Dedifferentiated amniotic fluid mesenchymal stem cell (primary cell): Measurements from ENCODE around the gene DBNDD2.

Experiments
- DNase-seq: peaks from one replicate; pipeline ENCODE4 v3.0.0-alpha.2; 2016; ENCODE audit errors: extremely low spot score

Gene DBNDD2

DNA sequence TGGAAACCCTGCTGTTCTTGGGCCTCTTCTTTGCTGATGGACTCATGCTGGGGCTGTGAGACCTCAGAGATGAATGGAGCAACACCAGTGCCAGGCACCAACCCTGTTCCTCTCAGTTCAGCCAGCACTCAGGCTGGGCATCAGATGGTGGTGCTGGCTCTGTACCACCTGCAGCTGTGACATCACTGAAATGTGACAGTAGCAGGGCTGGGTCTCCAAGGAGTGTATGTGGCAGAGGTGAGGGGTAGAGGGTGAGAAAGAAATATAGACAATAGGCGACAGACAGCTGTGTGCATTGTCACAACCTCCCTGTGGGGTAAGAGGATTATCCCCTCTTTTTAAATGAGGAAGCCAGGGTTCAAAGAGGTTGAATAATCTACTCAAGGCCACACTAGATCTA is 29.9 kb upstream of the DBNDD2 start, which contains the start of gene TP53TG5:
Gene TP53TG5, minus strand, starts transcription at position 135 of the 400 bp plus-strand sequence. Its CDS starts 89 bp downstream, at position 46.
- DNase-seq = no peak

DNA sequence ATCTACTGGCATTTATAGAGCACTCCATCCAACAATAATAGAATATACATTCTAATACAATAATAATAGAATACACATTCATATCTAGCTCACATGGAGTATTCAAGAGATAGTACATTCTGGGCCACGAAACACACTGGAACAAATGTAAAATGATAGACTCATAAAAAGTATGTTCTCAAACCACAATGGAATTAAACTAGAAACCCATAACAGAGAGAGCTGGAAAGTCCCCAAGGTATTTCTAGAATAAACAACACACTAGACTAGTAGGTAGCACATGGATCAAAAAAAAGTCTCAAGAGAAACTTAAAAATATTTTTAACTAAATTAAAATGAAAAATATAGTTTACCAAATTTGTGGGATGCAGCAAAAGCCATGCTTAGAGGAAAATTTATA is 20.8 kb upstream of the DBNDD2 start:
- no peak for DNase-seq

DNA sequence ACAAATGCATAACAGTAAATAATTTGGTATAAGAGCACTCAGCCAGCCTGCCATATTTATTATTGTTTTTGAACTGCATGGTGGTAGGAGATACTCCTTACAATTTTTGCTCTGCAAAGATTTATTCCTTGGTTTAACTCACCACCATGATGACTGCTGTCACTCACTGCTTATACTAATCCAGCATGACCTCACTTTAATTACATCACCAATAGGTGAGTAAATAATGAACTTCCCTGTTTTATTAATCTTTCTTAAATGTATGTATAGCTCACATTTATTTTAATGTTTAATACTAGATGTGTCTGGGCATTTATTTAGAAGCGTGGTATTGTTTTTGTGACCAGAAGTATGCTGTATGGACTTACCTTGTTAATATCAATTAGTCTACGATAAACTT is 17.2 kb upstream of the DBNDD2 start:
- no peak for DNase-seq

DNA sequence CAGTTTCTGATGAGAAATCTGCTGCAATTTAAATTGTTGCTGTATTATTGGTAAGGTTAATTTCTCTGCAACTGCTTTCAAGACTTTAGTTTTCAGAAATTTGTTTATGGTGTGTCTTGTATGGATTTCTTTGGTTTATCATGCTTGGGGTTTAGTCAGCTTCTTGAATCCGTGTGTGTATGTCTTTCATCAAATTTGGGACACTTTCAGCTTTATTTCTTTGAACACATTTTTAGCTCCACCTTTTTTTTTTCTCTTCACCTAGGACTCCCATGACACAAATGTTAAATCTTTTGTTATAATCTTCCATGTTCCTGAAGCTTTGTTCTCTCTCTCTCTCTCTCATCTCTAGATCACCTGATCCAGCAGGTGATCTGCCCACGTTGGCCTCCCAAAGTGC is 16.5 kb upstream of the DBNDD2 start:
- DNase-seq = no peak

DNA sequence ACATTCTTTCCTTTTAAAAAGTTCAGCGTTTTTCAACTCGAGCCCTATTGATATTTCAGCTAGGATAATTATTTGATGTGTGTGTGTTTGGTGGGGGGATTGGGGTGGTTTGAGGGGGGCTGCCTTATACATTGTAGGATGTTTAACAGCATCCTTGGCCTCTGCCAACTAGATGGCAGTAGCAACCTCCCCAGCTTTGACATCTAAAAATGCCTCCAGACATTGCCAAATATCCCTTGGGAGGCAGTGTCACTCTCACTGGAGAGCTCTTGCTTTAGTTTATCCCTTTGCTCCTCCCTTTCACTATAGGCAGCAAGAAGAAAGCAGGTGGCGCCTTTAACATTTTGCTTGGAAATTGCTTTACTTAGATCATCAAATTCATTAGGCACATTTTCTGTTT is 15.4 kb upstream of the DBNDD2 start:
- DNase-seq = no peak

DNA sequence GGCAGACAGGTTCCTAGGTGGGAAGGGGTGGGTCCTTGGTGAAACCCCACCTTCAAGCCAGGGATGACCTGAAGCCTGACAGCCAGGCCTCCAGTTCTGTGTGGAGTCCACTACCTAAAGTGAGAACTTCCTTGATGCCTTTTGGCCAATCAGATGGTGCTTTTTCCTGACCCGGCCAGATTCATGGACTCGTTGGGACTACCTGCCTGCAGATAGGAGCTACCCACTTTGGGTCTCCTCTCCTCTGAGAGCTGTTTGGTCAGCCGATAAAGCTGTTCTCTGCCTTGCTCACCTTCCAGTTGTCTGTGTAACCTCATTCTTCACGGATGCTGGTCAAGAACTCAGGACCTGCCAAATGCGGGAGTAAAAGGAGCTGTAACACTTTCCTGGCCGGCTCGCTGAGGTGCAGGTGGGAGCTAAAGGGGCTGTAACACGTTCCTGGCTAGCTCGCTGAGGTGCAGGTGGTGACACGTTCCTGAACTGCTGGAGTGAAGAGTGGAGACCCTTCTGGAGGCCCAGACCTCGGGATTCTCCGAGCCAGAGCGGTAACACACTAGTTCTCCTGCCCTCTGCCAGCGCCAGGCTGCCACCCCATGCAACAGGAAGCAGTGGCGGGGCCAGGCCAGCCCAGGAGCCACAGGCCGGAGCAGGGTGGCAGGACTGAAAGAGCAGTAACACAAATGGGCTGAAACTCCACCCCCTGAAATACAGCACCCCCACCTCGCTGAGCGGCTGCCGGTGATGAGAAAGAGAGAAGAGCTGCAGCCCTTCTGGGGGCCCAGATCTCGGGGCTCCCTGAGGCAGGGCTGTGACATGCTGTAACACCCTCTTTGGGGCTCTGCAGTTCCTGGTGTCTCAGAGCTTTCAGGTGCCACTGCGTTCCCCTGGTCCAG is 13.6 kb upstream of the DBNDD2 start:
- DNase-seq = no peak

DNA sequence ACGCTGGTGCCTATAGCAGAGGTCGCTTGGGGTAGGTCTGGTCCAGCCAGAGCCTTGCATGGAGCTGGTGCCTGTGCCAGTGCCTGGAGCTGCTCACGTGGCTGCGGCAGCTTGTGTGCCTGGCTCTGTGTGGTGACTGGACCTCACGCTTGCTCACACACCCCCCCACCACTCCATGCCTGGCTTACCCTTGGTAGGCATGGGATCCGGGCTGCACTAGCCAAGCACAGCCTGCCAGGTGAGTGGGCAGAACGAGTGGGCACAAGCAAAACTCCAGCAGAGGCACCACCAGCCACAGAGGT is 13.0 kb upstream of the DBNDD2 start:
- DNase-seq = no peak

DNA sequence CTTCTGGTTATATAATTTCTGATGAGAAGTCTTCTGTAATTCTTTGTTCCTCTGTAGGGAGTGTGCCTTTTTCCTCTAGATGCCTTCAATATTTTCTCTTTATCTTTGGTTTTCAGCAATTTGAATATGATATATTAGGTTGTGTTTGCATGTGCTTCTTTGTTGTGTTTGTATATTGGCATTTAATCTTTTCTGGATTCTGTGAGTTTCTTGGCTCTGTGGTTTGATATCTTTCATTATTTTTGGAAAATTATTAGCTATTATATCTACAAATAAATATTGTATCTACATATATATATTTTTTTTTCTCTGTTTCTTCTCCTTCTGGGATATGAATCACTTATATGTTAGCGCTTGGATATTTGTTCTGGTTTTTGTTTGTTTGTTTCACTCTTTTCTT is 9.1 kb upstream of the DBNDD2 start:
- DNase-seq = no peak

DNA sequence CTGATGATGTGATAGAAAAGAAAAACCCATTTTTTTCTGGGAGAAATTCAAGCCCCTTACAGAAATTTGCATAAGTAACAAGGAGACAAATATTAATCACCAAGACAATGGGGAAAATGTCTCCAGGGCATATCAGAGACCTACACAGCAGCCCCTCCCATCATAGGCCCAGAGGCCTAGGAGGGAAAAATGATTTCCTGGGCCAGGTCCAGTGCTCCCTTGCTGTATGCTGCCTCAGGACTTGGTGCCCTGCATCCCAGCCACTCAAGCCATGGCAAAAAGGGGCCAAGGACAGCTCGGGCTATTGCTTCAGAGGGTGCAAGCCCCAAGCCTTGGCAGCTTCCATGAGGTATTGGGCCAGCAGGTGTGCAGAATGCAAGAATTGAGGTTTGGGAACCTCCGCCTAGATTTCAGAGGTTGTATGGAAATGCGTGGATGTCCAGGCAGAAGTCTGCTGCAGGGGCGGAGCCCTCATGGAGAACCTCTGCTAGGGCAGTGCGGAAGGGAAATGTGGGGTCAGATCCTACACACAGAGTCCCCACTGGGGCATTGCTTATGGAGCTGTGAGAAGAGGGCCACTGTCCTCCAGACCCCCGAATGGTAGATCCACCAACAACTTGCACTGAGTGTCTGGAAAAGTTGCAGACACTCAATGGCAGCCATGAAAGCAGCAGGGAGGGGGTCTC is 7.6 kb upstream of the DBNDD2 start:
- no peak for DNase-seq

DNA sequence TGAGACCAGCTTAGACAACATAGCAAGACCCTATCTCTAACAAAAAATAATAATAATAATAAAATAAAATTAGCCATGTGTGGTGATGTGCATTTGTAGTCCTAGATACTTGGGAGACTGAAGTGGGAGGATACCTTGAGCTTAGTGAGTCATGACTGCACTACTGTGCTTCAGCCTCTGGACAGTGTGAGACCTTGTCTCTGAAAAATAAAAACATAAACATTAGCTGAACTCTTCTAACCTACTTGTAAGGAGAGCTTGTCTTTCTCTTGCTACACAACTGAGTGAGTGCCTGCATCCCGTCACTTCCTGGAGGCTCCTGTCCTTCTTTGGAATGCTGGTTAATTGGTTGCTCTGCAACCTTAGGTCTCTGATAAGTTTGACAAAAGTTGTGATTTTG is 5.1 kb upstream of the DBNDD2 start:
- DNase-seq = no peak

DNA sequence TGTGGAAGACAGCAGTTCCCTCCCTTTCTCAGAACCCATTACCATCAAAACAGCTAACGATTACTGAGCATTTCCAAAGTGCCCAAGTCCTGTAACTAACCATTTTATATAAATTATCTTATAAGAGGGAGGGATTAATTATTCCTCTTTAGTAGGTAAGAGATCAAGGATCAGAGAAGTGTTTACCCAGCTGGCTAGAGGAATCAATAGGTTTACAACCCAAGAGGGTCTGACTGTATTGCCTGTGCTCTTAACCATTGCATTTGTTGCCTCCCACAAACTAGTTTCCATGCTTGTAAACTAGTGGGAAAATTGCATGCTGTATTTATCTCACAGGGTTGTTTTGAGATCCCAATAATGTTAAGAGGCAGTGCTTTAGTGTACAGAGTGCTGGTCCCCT is 3.7 kb upstream of the DBNDD2 start:
- no peak for DNase-seq

DNA sequence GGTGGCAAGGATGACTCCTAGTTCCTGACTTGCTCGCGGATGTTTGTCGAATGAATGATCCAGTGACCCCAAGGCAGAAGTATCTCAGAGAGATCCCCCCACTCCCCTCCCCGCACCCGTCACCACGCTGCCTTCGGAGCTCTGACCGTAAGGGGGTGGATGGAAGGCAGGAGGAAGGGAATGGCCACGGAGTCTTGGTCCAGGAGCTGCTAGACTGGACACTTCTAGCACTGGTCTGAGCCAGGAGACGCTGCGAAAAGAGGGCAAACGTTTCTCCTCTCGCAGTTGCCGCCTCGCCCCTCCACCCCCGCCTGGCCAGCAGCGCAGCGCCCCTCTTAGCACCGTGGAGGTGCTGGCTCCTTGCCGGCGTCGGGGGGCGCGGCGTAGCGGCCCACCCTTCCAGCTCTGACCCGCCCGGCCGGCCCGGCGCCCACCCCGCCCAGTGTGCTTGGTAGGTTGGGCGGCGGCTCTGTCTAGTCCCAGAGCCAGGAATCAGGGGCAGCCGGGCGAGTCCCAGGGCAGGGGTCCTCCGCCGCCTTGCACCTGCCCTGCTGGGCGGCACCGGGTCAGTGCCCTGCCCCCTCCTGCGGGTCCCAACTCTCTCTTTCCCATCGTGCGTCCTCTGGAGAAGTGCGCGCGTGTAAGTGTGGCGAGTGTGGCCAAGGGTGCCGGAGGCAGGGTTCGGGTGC is 2.4 kb upstream of the DBNDD2 start:
- no peak for DNase-seq

DNA sequence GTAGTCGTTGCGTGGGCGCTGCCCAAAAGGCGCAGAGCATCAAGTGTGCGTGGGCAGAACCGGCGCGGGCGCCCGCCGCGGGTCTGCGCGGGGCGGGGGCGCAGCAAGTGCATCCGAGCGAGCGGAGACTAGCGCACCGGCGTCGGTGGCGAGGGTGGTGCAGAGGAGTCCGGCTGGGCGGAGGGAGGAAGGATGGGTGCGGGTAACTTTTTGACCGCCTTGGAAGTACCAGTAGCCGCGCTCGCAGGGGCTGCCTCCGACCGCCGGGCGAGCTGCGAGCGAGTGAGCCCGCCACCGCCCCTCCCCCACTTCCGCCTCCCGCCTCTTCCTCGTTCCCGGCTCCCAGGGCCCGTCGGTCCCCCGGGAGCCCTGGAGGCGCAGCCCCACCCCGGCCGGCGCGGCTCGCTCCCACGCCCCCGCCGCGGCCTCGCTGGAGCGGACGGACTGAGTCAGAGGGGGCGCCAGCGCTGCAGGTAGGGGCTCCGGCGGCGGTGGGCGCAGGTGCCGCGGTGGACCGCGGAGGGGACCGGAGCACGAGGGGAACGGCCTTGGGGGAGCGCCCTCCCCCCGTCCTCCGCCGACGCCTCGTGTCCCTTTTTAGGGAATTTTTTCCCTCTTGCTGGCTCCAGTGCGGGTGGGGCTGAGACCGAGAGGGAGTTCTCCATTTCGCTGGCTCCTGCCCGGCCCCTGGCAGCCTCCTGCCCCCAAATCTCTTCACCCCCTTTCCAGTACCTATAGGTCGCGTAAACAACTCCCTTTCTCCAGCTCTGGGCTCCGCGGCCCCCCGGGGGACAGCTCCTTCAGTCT is 1.6 kb upstream of the DBNDD2 start:
- no peak for DNase-seq

DNA sequence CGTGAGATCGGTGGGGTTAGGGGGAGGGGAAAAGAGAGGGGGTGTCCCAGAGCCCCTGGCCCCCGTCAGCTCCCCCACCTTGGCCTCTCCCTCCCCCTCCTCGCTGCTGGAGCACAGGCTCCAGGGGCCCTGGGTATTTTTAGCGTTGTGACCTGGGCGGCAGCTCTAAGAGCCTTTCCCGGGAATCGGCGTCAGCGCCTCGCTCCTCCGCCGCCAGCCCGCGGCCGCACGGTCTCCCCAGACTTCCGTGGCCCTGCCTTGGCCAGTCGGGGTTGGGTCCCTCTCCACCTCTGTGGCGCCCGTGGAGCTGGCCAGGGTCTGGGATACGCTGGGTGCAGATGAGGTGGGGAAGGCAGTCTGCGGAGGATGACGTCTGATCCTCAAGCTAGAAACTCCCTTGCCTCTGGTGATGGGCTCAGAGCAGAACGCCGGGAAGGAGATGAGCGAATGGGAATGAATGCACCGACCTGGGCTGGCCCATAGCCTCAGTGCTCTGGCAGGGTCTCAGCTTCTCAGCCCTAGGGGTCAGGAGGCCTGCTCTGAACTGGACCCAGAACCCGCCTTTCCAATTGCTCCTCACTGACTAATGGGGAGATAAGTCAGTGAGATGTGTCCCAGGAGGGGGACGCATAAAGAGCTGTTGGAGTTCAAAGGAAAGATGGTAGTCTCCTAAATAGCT is 883 bp upstream of the DBNDD2 start:
- no peak for DNase-seq

DNA sequence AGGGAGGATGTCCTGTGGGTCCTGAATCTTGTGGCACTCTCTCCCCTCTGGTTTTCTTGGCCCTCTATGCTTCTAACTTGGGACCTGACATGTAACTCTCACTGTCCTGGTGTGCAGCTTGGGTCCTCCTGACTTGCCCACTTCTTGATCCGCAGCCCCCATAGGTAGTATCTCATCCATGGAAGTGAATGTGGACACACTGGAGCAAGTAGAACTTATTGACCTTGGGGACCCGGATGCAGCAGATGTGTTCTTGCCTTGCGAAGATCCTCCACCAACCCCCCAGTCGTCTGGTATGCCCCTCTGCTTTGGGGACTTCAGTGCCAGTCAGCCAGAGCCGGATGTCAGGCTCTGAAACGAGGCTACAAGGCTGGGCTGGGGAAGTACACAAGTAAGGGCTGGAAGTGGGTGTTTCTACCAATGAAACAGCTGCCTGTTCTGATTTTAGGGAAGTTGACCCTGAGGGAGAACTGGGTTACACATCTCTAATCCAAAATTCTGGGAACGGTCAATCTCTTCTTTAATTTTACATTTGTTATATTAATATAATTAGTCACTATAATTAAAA is 641 bp downstream of the DBNDD2 start:
- no peak for DNase-seq

DNA sequence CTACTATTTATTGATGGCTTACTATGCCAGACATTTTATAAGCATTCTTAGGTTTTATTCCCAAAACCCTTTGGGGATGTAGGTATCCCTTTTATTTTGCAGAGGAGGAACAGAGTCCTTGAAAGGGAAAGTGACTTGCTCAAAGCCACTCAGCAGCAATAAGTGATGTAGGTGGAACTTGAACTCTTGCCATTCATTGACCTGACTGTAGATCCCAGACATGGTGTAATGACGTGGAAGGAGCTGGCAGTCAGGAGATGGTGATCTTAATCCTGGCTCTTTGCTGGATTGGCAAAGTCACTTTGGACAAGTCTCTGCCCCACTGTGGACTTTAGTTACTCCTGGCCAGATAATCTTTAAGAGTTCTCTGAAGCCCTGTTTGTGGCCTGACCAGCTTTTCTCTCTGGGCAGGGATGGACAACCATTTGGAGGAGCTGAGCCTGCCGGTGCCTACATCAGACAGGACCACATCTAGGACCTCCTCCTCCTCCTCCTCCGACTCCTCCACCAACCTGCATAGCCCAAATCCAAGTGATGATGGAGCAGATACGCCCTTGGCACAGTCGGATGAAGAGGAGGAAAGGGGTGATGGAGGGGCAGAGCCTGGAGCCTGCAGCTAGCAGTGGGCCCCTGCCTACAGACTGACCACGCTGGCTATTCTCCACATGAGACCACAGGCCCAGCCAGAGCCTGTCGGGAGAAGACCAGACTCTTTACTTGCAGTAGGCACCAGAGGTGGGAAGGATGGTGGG is 1.6 kb downstream of the DBNDD2 start:
- no peak for DNase-seq

DNA sequence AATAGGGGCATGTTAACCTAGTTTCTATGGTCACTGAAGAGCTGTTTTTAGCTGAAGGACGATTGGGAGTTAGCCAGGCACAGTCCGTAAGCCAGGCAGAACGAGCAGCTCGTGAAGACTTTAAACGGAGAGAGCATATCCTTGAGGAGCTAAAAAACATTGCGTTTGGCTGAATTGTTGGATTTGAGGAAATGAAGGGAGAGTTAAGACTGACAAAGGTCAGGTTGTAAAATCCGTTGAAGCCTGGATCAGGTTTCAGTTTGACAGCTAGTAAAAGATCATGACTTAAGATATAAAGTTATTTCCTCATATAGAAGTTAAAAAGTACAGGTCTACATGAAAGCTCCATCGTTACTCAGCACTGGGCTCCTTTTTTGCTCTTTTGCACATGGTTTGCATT is 2.8 kb downstream of the DBNDD2 start:
- no peak for DNase-seq

DNA sequence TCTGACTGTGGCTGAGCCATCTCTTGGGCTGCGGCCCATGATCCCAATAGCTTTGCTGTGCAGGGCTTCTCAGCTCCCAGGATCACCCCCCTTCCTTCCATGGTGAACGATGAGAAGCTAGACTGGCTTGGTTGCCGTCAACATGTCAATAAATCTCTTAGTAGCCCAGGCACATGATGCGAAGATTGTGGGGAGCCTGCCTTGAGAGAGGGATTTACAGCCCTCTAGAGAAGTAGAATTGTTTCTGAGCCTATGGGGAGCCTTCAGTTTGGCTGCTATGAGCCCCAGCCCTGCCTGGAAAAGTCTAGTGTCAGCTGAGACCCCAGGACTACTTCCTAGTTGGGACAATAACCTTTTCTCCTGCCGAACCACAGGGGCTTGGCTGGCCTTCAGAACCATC is 4.6 kb downstream of the DBNDD2 start:
- no peak for DNase-seq

DNA sequence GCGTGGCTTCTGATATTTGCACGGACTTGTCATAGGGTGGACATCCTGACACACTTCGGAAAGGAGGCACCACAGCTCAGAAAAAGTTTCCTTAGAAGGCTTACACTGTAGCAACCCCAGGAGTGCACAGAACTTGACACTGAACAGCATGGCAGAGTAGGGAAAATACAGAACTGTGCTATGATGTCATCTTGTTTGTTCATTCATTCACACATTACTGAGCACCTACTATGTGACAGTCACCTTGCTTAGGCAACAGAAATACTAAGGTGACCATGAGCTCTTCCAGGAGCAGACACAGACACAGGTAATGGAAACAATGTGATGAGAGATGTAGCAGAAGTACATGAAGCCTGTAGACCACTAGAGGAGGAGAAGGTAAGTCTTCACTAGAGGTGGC is 5.4 kb downstream of the DBNDD2 start:
- no peak for DNase-seq
